Umbilical cord (tissue), 2 donors: Measurements from ENCODE around the gene SART1. TPM values are rescaled to one million over a fixed set of nuclear protein-coding genes. Genes with fewer than 3 reads are reported as not detected.
"Not testable (repeated sequence)": the region's sequence is repeated elsewhere in the genome, so short reads cannot be mapped to it uniquely, and the experiment has no call there.

ENCODE experiments used
- DNase-seq: peaks from one replicate; pipeline ENCODE4 v3.0.0-alpha.2; 2015; ENCODE audit warnings: low spot score
- total RNA-seq: library from RNA; depleted of rRNA; stranded (reverse); fragments of >200 nt; gene quantifications from one replicate; pipeline ENCODE4 v1.2.3, GENCODE V29; 2014; ENCODE audit warnings: low replicate concordance; ENCODE audit not compliant: insufficient read depth

SART1 gene
- total RNA-seq, 1 donor from 2014 or later, result 38.0 TPM

- DNase-seq, result no peak
These were observed 29.0 kb upstream of the SART1 start for GRCh38 chr11:65932558-65932919.

DNA sequence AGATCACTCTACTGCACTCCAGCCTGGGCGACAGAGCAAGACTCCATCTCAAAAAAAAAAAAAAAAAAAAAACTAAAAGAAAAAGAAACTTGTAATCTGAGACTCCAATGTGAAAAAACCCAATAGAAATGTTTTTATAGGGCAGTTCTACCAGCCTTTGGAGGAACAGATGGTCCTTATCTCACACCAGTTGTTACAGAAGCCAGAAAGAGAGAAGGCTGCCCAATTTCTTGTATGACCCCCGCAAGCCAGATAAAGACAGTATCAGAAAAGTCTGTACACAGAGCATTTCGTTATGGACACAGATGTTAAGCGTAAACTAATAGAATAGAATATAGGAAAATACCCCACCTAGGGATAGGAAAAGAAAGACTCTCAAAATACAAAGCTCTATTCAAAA, 27.5 kb upstream of the SART1 start:
- DNase-seq, result peak; percentile 71

GRCh38 chr11:65937766-65938165, 23.8 kb upstream of the SART1 start:
- DNase-seq, result no peak

- no peak for DNase-seq
These were observed 19.7 kb upstream of the SART1 start for GRCh38 chr11:65941720-65942310.

DNA sequence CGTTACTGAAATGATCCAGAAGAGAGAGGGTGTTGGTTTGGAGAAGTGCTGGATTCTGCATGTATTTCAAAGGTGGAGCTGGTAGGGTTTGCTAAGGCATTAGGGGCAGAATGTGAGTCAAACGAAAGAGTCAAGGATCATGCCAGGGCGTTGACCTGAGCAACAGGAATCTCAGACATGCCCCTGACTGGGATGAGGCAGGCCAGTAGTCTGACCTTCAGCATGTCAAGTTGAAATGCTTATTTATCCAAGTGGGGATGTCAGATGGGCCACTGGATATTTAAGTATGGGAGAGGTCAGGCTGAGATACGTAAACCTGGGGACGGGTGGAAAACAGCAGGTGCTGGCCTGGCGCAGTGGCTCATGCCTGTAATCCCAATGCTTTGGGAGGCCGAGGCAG, 19.0 kb upstream of the SART1 start:
- DNase-seq, result no peak

GRCh38 chr11:65944191-65944590, 17.3 kb upstream of the SART1 start:
- DNase-seq, result no peak

DNA sequence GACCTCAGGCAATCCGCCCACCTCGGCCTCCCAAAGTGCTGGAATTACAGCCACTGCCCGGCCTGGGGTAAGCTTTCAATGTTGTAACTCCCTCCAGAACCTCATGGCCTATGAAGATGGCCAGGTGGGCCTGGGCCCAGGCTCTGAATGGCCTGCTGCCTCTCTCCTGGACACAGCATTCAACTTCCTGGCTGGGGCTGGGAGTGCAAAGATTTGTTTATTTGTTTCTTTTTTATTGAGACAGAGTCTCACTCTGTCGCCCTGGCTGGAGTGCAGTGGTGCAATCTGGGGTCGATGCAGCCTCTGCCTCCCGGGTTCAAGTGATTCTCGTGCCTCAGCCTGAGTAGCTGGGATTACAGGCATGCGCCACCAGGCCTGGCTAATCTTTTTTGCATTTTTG, 16.8 kb upstream of the SART1 start:
- DNase-seq, result no peak

GRCh38 chr11:65945430-65945911, 16.1 kb upstream of the SART1 start, which contains the start of gene TSGA10IP:
TSGA10IP (plus strand) TSS chr11:65945480; CDS start chr11:65945676, 196 bp downstream.
- no peak for DNase-seq

DNA sequence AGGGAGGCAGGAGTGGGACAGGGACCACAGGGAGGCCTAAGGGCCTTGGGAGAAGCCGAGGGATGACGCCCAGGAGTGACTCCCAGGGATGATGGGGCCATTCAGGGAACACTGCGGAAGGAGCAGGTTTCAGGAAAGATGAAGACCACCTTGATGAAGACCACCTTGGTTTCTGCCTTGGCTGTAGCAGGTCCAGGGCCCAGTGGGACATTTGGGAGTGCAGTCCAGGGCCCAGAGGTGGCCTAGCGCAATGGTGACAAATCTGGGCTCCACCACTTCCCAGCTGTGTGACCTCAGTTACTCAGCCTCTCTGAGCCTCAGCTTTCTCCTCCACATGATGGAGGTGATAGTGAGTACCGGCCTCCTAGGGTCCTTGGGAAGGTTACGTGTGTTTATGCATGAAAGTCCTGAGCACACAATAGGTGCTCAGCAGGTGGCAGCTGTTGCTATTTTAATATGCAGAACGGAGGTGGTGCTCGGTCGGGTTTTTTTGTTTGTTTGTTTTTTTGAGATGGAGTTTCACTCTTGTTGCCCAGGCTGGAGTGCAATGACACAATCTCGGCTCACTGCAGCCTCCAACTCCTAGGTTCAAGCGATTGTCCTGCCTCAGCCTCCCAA, 15.5 kb upstream of the SART1 start:
- no peak for DNase-seq

- no peak for DNase-seq
These were observed 14.9 kb upstream of the SART1 start for GRCh38 chr11:65946655-65947054.

- no peak for DNase-seq
These were observed 14.4 kb upstream of the SART1 start for GRCh38 chr11:65947133-65947532.

- no peak for DNase-seq
These were observed 13.9 kb upstream of the SART1 start for GRCh38 chr11:65947603-65948125.

DNA sequence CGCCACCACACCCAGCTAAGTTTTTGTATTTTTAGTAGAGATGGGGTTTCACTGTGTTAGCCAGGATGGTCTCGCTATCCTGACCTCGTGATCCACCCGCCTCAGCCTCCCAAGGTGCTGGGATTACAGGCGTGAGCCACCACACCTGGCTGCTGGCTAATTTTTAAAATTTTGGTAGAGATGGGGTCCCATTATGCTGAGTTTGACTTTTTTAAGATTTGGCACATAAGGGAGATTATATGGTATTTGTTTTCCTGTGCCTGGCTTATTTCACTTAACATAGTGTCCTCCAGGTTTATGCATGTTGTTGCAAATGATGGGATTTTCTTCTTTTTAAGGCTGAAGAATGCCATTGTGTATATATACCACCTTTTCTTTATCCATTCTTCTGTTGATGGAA, 10.8 kb upstream of the SART1 start:
- DNase-seq, result not testable (repeated sequence)

DNA sequence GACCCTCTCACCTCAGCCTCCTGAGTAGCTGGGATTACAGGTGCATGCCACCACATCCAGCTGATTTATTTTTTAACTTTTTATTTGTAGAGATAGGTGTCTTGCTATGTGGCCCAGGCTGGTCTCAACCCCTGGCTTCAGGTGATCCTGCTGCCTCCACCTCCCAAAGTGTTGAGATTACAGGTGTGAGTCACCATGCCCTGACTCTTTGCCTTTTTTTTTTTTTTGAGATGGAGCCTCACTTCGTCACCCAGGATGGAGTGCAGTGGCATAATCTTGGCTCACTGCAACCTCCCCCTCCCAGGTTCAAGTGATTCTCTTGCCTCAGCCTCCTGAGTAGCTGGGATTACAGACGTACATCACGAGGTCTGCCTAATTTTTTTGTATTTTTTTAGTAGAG, 9.9 kb upstream of the SART1 start:
- DNase-seq, result not testable (repeated sequence)

DNA sequence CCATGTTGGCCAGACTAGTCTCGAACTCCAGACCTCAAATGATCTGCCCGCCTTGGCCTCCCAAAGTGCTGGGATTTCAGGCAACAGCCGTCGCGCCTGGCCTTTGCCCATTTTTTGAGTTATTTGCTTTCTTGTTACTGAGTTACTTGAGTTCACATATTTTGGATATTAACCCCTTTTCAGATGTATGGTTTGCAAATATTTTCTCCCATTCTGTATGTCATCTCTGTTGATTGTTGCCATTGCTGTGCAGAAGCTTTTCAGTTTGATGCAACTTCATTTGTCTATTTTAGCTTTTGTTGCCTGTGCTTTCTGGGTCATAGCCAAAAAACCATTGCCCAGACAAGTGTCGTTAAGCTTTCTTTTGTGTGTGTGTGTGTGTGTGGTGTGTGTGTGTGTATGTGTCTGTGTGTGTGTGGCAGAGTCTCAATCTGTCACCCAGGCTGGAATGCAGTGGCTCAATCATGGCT, 9.4 kb upstream of the SART1 start:
- DNase-seq, result no peak

GRCh38 chr11:65953471-65953870, 8.1 kb upstream of the SART1 start:
- DNase-seq, result no peak

DNA sequence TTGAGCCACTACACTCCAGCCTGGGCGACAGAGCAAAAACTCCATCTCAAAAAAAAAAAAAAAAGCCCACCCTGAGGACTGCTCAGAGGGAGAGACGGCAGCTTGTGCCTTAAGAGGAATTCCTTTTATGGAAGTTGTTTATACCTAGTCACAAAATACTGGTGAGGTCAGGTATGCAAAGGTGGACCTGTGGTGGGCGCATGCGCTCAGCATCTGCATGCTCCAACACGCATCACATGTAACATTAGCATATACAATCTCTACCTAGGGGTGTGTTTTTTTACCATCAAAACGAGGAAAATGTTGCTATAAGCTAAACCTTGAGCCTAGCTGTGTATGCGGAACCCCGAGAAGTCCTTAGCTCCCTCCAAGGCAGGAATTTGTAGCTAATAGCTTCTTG, 6.8 kb upstream of the SART1 start:
- DNase-seq, result peak; percentile 19

DNA sequence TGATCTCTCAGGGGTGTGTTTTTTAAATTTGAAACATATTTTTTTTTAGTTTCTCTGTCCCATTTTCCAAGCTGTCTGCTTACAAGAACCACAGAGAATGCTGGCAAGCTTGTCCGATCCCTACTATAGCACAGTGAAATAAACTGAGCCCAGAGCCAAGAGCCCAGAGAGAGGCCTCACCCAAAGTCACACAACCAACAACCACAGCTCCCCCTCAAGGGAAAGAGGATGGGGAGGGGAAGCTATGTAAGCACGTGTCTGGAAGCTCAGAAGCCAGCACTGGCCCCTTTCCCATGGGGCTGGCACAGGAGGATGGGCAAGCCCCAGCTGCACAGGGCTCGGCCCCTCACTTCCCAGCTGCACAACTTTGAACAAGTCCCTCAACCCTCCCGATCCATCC, 3.2 kb upstream of the SART1 start:
- DNase-seq, result no peak

- DNase-seq, result no peak
These were observed 2.6 kb upstream of the SART1 start for GRCh38 chr11:65958774-65959420.

DNA sequence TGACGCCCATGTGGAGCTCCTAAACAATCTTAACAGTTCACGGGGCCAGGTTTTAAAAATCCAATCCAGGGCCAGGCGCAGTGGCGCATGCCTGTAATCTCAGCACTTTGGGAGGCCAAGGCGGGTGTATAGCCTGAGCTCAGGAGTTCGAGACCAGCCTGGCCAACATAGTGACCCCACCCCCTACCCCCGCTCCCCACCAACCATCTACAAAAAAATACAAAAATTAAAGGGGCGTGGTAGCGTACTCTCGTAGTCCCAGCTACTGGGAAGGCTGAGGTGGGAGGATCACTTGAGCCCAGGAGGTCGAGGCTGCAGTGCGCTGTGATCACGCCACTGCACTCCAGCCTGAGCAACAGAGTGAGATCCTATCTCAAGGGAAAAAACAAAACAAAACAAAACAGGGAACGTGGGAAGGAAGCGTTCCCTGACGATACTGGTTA, 689 bp upstream of the SART1 start:
- DNase-seq, result no peak

DNA sequence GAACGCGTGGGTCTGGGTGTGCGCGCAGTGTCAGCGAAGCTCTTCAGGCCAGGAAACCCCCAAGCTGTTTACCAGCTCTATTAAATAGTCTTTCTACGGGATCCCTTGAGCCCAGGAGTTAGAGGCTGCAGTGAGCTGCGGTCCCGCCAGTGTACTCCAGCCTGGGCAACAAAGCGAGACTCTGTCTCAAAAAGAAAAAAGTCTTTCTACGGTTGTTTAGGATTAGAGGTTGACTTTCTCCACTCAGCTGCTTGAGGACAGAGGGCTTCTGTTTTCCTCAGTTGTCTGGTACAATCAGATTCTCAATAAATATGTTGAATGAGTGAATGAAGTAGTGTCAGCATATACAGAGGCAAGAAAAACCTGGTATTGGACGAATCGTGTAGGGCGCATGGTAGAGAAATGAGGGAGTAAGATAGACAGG, 619 bp downstream of the SART1 start:
- DNase-seq, result no peak

GRCh38 chr11:65964906-65965305, 3.4 kb downstream of the SART1 start:
- no peak for DNase-seq
